ENCODE measurements around the gene TCF12. TPM values are rescaled to one million over a fixed set of nuclear protein-coding genes. Genes with fewer than 3 reads are reported as not detected.

TCF12 gene
- total RNA-seq, 4 donors from 2014 or later, result 108 to 177 (median 148) TPM

DNA sequence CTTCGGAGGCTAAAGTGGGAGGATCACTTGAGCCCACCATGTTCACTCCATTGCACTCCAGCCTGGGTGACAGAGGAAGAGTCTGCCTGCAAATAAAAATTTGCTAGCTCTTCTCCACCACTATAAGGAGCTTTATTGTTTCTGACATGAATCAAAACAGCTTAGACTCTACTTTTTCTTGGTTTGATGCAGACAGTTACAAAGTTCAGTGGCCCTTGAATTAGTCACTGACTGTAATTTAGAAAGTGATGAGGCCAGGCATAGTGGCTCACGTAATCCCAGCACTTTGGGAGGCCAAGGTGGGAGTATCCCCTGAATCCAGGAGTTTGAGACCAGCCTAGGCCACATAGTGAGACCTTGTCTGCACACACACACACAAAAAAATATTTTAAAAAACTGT, 285.5 kb downstream of the TCF12 start:
- H3K4me3 ChIP-seq, result no peak overlapping the region
- WGBS, result 100% methylated on average over 2 of the region's 2 CpGs
- H3K9me3 ChIP-seq, result no peaks in the 10 kb centered on the region
- peaks cover 7 to 12% (median 10%) of the 10 kb centered on the region in 4 donors for H3K4me1 ChIP-seq
- H3K36me3 ChIP-seq, result no peaks in the 10 kb centered on the region
- intact Hi-C loops (cut with DNase I), result loop anchor here (5.0 kb wide), 1 partner anchor 37 kb away; no protein-coding TSS in a partner anchor
- H3K27ac ChIP-seq (replicated peaks in 1 of 4), result no peak overlapping the region
- TF ChIP-seq POLR2AphosphoS5 (IDR thresholded peaks at IDR 0.05) (no peak), POLR2A (IDR thresholded peaks at IDR 0.05; ENCODE audit: low read depth) (no peak), EP300 (IDR thresholded peaks at IDR 0.05) (no peak)
- H3K27me3 ChIP-seq, result no peaks in the 10 kb centered on the region
- DNase-seq (ENCODE audit: extremely low spot score), result no peak

DNA sequence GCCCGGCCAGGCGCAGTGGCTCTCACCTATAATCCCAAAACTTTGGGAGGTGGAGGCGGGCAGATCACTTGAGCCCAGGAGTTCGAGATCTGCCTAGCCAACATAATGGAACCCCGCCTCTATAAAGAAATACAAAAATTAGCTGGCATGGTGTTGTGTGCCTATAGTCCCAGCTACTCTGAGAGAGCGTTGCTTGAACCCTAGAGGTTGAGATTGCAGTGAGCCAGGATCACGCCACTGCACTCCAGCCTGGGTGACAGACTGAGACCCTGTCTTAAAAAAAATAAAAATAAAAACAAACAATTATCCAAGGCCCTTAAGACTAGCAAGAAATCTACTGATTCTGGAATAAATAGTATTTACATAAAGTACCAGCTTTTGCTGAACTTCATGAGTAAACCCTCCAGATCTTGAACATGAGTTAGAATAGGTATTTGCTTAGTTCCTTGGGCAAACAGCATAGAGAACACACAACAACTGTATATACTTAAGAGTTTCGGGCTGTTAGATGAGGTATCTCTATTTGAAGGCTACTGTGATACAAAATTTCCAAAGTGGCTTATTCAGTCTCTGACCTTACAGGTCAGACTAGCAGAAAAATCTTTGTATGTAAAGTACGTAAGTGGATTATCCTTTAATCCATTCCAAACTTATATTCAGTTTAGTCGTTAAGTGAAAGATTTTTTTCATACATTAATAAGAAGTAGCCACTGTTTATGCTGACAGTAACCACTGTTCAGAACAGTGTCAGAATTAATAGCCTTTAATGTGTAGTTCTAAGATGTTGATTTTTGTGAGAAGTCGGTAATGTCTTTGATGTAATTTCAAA, 286.8 kb downstream of the TCF12 start:
- Histone ChIP-seq H3K27me3 (no peaks in the 10 kb centered on the region), H3K4me1 (peaks cover 0 to 3% (median 0%) of the 10 kb centered on the region in 4 donors), H3K36me3 (no peaks in the 10 kb centered on the region), H3K9me3 (no peaks in the 10 kb centered on the region), H3K27ac (replicated peaks in 1 of 4) (no peak overlapping the region), H3K4me3 (no peak overlapping the region)
- TF ChIP-seq EP300 (IDR thresholded peaks at IDR 0.05), result no peak
- intact Hi-C loops (cut with DNase I), result no loop called here
- no peak for DNase-seq (ENCODE audit: extremely low spot score)
- 87% methylated on average over 11 of the region's 11 CpGs for WGBS

- Histone ChIP-seq H3K4me1 (peaks cover 0 to 3% (median 0%) of the 10 kb centered on the region in 4 donors), H3K4me3 (no peak overlapping the region), H3K27ac (replicated peaks in 1 of 4) (no peak overlapping the region), H3K36me3 (no peaks in the 10 kb centered on the region), H3K9me3 (no peaks in the 10 kb centered on the region), H3K27me3 (no peaks in the 10 kb centered on the region)
- no peak for DNase-seq (ENCODE audit: extremely low spot score)
- no peak for TF ChIP-seq POLR2A (IDR thresholded peaks at IDR 0.05; ENCODE audit: low read depth)
- TF ChIP-seq CTCF (IDR thresholded peaks at IDR 0.05), result no peak
- TF ChIP-seq EP300 (IDR thresholded peaks at IDR 0.05), result no peak
- intact Hi-C loops (cut with DNase I), result no loop called here
- 100% methylated on average over 3 of the region's 3 CpGs for WGBS
Measured at GRCh38 chr15:57205996-57206395, 287.6 kb downstream of the TCF12 start.

GRCh38 chr15:57213862-57214261, 295.4 kb downstream of the TCF12 start:
- H3K4me3 ChIP-seq, result no peak overlapping the region
- no peaks in the 10 kb centered on the region for H3K9me3 ChIP-seq
- no peak for TF ChIP-seq POLR2A (IDR thresholded peaks at IDR 0.05; ENCODE audit: low read depth)
- peak; percentile 53 to 63 (median 57) for TF ChIP-seq CTCF (IDR thresholded peaks at IDR 0.05)
- no peaks in the 10 kb centered on the region for H3K27me3 ChIP-seq
- H3K4me1 ChIP-seq, result peaks cover 9 to 64% (median 56%) of the 10 kb centered on the region in 4 donors
- no peak for DNase-seq (ENCODE audit: extremely low spot score)
- no peak overlapping the region for H3K27ac ChIP-seq (replicated peaks in 1 of 4)
- intact Hi-C loops (cut with DNase I), result loop anchor here (2.0 to 10.0 kb wide), 2 partner anchors 69 to 719 kb away; no protein-coding TSS in a partner anchor
- H3K36me3 ChIP-seq, result no peaks in the 10 kb centered on the region
- WGBS, result 31% methylated on average over 4 of the region's 4 CpGs

GRCh38 chr15:57215326-57215725, 296.9 kb downstream of the TCF12 start:
- intact Hi-C loops (cut with DNase I), result loop anchor here (2.0 to 10.0 kb wide), 4 partner anchors 71 to 721 kb away; partner anchors contain the start of gene TCF12
- DNase-seq (ENCODE audit: extremely low spot score), result no peak
- Histone ChIP-seq H3K4me3 (no peak overlapping the region), H3K9me3 (no peaks in the 10 kb centered on the region), H3K36me3 (no peaks in the 10 kb centered on the region), H3K27ac (replicated peaks in 1 of 4) (peak overlapping the region in 2 of 4 donors; percentile 16 to 18), H3K27me3 (no peaks in the 10 kb centered on the region), H3K4me1 (peaks cover 16 to 77% (median 62%) of the 10 kb centered on the region in 4 donors)
- 23% methylated on average over 3 of the region's 3 CpGs for WGBS
- TF ChIP-seq EP300 (IDR thresholded peaks at IDR 0.05) (no peak), POLR2A (IDR thresholded peaks at IDR 0.05; ENCODE audit: low read depth) (no peak), CTCF (IDR thresholded peaks at IDR 0.05) (no peak), POLR2AphosphoS5 (IDR thresholded peaks at IDR 0.05) (no peak)

All from esophagus muscularis mucosa (tissue), 4 donors.